ENCODE data around the gene RANBP3.

The RANBP3 gene

GRCh38 chr19:5943623-5944022 is 34.3 kb downstream of the RANBP3 start:
- Histone ChIP-seq H3K36me3 (ENCODE audit: insufficient read depth, insufficient read length, low read length) (peaks cover 64% of the 10 kb centered on the region), H3K27me3 (ENCODE audit: insufficient read depth, insufficient read length) (no peaks in the 10 kb centered on the region), H3K9ac (ENCODE audit: insufficient read length, low read depth) (no peak overlapping the region), H3K4me1 (ENCODE audit: insufficient read depth, insufficient read length) (peaks cover 10% of the 10 kb centered on the region), H3K9me3 (ENCODE audit: insufficient read depth, low read length) (no peaks in the 10 kb centered on the region), H3K4me3 (ENCODE audit: insufficient read length, low read depth) (no peak overlapping the region)
- no peak for DNase-seq (ENCODE audit: low read depth, low spot score)
- no peak for TF ChIP-seq YY1 (IDR thresholded peaks at IDR 0.05; ENCODE audit: insufficient read depth, insufficient read length)
- TF ChIP-seq SUZ12 (IDR thresholded peaks at IDR 0.05; ENCODE audit: extremely low read depth, insufficient read depth, insufficient read length) = no peak
- no peak for TF ChIP-seq ZNF274 (IDR thresholded peaks at IDR 0.05; ENCODE audit: low read depth, low read length)

- no peaks in the 10 kb centered on the region for H3K27me3 ChIP-seq (ENCODE audit: insufficient read depth, insufficient read length)
- H3K4me1 ChIP-seq (ENCODE audit: insufficient read depth, insufficient read length) = peaks cover 10% of the 10 kb centered on the region
- no peak overlapping the region for H3K4me3 ChIP-seq (ENCODE audit: insufficient read length, low read depth)
- no peaks in the 10 kb centered on the region for H3K9me3 ChIP-seq (ENCODE audit: insufficient read depth, low read length)
- no peak for TF ChIP-seq YY1 (IDR thresholded peaks at IDR 0.05; ENCODE audit: insufficient read depth, insufficient read length)
- TF ChIP-seq SUZ12 (IDR thresholded peaks at IDR 0.05; ENCODE audit: extremely low read depth, insufficient read depth, insufficient read length) = no peak
- TF ChIP-seq ZNF274 (IDR thresholded peaks at IDR 0.05; ENCODE audit: low read depth, low read length) = no peak
- no peak for DNase-seq (ENCODE audit: low read depth, low spot score)
- H3K9ac ChIP-seq (ENCODE audit: insufficient read length, low read depth) = no peak overlapping the region
- H3K36me3 ChIP-seq (ENCODE audit: insufficient read depth, insufficient read length, low read length) = peaks cover 62% of the 10 kb centered on the region
Measured at GRCh38 chr19:5943045-5943444, 34.9 kb downstream of the RANBP3 start.

GRCh38 chr19:5941673-5942072 is 36.3 kb downstream of the RANBP3 start:
- Histone ChIP-seq H3K4me1 (ENCODE audit: insufficient read depth, insufficient read length) (peaks cover 10% of the 10 kb centered on the region), H3K4me3 (ENCODE audit: insufficient read length, low read depth) (no peak overlapping the region), H3K36me3 (ENCODE audit: insufficient read depth, insufficient read length, low read length) (peaks cover 72% of the 10 kb centered on the region), H3K9ac (ENCODE audit: insufficient read length, low read depth) (no peak overlapping the region), H3K27me3 (ENCODE audit: insufficient read depth, insufficient read length) (no peaks in the 10 kb centered on the region), H3K9me3 (ENCODE audit: insufficient read depth, low read length) (no peaks in the 10 kb centered on the region)
- TF ChIP-seq YY1 (IDR thresholded peaks at IDR 0.05; ENCODE audit: insufficient read depth, insufficient read length) (no peak), ZNF274 (IDR thresholded peaks at IDR 0.05; ENCODE audit: low read depth, low read length) (no peak), SUZ12 (IDR thresholded peaks at IDR 0.05; ENCODE audit: extremely low read depth, insufficient read depth, insufficient read length) (no peak)
- no peak for DNase-seq (ENCODE audit: low read depth, low spot score)

GRCh38 chr19:5940260-5941208 is 37.4 kb downstream of the RANBP3 start:
- H3K4me3 ChIP-seq (ENCODE audit: insufficient read length, low read depth) = no peak overlapping the region
- no peaks in the 10 kb centered on the region for H3K27me3 ChIP-seq (ENCODE audit: insufficient read depth, insufficient read length)
- no peak overlapping the region for H3K9ac ChIP-seq (ENCODE audit: insufficient read length, low read depth)
- peaks cover 17% of the 10 kb centered on the region for H3K4me1 ChIP-seq (ENCODE audit: insufficient read depth, insufficient read length)
- no peak for TF ChIP-seq SUZ12 (IDR thresholded peaks at IDR 0.05; ENCODE audit: extremely low read depth, insufficient read depth, insufficient read length)
- no peaks in the 10 kb centered on the region for H3K9me3 ChIP-seq (ENCODE audit: insufficient read depth, low read length)
- DNase-seq (ENCODE audit: low read depth, low spot score) = no peak
- peaks cover 76% of the 10 kb centered on the region for H3K36me3 ChIP-seq (ENCODE audit: insufficient read depth, insufficient read length, low read length)

GRCh38 chr19:5937550-5937949 is 40.4 kb downstream of the RANBP3 start:
- H3K27me3 ChIP-seq (ENCODE audit: insufficient read depth, insufficient read length) = no peaks in the 10 kb centered on the region
- H3K4me1 ChIP-seq (ENCODE audit: insufficient read depth, insufficient read length) = peaks cover 10% of the 10 kb centered on the region
- H3K36me3 ChIP-seq (ENCODE audit: insufficient read depth, insufficient read length, low read length) = peaks cover 87% of the 10 kb centered on the region
- TF ChIP-seq YY1 (IDR thresholded peaks at IDR 0.05; ENCODE audit: insufficient read depth, insufficient read length) (no peak), SUZ12 (IDR thresholded peaks at IDR 0.05; ENCODE audit: extremely low read depth, insufficient read depth, insufficient read length) (no peak), ZNF274 (IDR thresholded peaks at IDR 0.05; ENCODE audit: low read depth, low read length) (no peak)
- no peaks in the 10 kb centered on the region for H3K9me3 ChIP-seq (ENCODE audit: insufficient read depth, low read length)
- no peak overlapping the region for H3K9ac ChIP-seq (ENCODE audit: insufficient read length, low read depth)
- H3K4me3 ChIP-seq (ENCODE audit: insufficient read length, low read depth) = no peak overlapping the region
- no peak for DNase-seq (ENCODE audit: low read depth, low spot score)

- H3K36me3 ChIP-seq (ENCODE audit: insufficient read depth, insufficient read length, low read length) = peaks cover 88% of the 10 kb centered on the region
- peaks cover 10% of the 10 kb centered on the region for H3K4me1 ChIP-seq (ENCODE audit: insufficient read depth, insufficient read length)
- H3K9ac ChIP-seq (ENCODE audit: insufficient read length, low read depth) = no peak overlapping the region
- H3K27me3 ChIP-seq (ENCODE audit: insufficient read depth, insufficient read length) = no peaks in the 10 kb centered on the region
- no peak for DNase-seq (ENCODE audit: low read depth, low spot score)
- TF ChIP-seq ZNF274 (IDR thresholded peaks at IDR 0.05; ENCODE audit: low read depth, low read length) (no peak), YY1 (IDR thresholded peaks at IDR 0.05; ENCODE audit: insufficient read depth, insufficient read length) (no peak), SUZ12 (IDR thresholded peaks at IDR 0.05; ENCODE audit: extremely low read depth, insufficient read depth, insufficient read length) (no peak)
- H3K4me3 ChIP-seq (ENCODE audit: insufficient read length, low read depth) = no peak overlapping the region
- no peaks in the 10 kb centered on the region for H3K9me3 ChIP-seq (ENCODE audit: insufficient read depth, low read length)
Measured at GRCh38 chr19:5936292-5936592, 41.7 kb downstream of the RANBP3 start.

- H3K4me1 ChIP-seq (ENCODE audit: insufficient read depth, insufficient read length) = peaks cover 12% of the 10 kb centered on the region
- H3K27me3 ChIP-seq (ENCODE audit: insufficient read depth, insufficient read length) = no peaks in the 10 kb centered on the region
- peaks cover 88% of the 10 kb centered on the region for H3K36me3 ChIP-seq (ENCODE audit: insufficient read depth, insufficient read length, low read length)
- H3K9ac ChIP-seq (ENCODE audit: insufficient read length, low read depth) = no peak overlapping the region
- no peaks in the 10 kb centered on the region for H3K9me3 ChIP-seq (ENCODE audit: insufficient read depth, low read length)
- no peak for DNase-seq (ENCODE audit: low read depth, low spot score)
- TF ChIP-seq ZNF274 (IDR thresholded peaks at IDR 0.05; ENCODE audit: low read depth, low read length) (no peak), YY1 (IDR thresholded peaks at IDR 0.05; ENCODE audit: insufficient read depth, insufficient read length) (no peak), SUZ12 (IDR thresholded peaks at IDR 0.05; ENCODE audit: extremely low read depth, insufficient read depth, insufficient read length) (no peak)
- no peak overlapping the region for H3K4me3 ChIP-seq (ENCODE audit: insufficient read length, low read depth)
Measured at GRCh38 chr19:5935473-5936291, 42.3 kb downstream of the RANBP3 start.

Data from NT2/D1 (cell line).